ENCODE measurements around the gene RFFL. TPM values are rescaled to one million over a fixed set of nuclear protein-coding genes. Genes with fewer than 3 reads are reported as not detected.

RFFL gene
- total and polyA plus RNA-seq, 2 of the 4 experiments (the other 2 are of a cell fraction), result 11.6 to 19.2 TPM

- no peak for TF ChIP-seq POLR2A (IDR thresholded peaks at IDR 0.05; ENCODE audit: low read depth, low read length)
- no peak for TF ChIP-seq MAFK (IDR thresholded peaks at IDR 0.05; ENCODE audit: low read depth, low read length)
- TF ChIP-seq MAZ (IDR thresholded peaks at IDR 0.05; ENCODE audit: borderline replicate concordance, low read depth, low read length), result no peak
- TF ChIP-seq SMC3 (IDR thresholded peaks at IDR 0.05; ENCODE audit: low read depth, low read length), result no peak
- TF ChIP-seq CTCF (conservative IDR thresholded peaks at IDR 0.05; ENCODE audit: low read depth, low read length), result no peak
- no peak for TF ChIP-seq USF2 (IDR thresholded peaks at IDR 0.05; ENCODE audit: low read depth, low read length)
- TF ChIP-seq FOS (IDR thresholded peaks at IDR 0.05; ENCODE audit: low read depth, low read length), result no peak
- no peak for TF ChIP-seq MXI1 (IDR thresholded peaks at IDR 0.05; ENCODE audit: borderline replicate concordance, low read depth, low read length)
- no peak for TF ChIP-seq ELK1 (IDR thresholded peaks at IDR 0.05; ENCODE audit: borderline replicate concordance, low read depth, low read length)
- TF ChIP-seq CHD1 (IDR thresholded peaks at IDR 0.05; ENCODE audit: low read depth, low read length), result no peak
- no peak for TF ChIP-seq RAD21 (IDR thresholded peaks at IDR 0.05; ENCODE audit: low read length)
- no peak for TF ChIP-seq BHLHE40 (IDR thresholded peaks at IDR 0.05; ENCODE audit: low read depth, low read length)
- CTCF ChIA-PET, result no interaction called here
- no peak overlapping the region for H4K5ac ChIP-seq (ENCODE audit: low read depth, low read length)
- no peak overlapping the region for H3K18ac ChIP-seq (ENCODE audit: low read depth, low read length)
- WGBS, 2 experiments (ENCODE audit: extremely low coverage in 2 of 2, insufficient read length in 1 of 2), result no CpG with 5 or more reads among the region's 8 CpGs
- no peaks in the 10 kb centered on the region for H3K27me3 ChIP-seq (ENCODE audit: control insufficient read depth, insufficient read depth, low read length)
- H3K27ac ChIP-seq (ENCODE audit: insufficient read depth, low read length), result no peak overlapping the region
- H2AK5ac ChIP-seq (ENCODE audit: low read depth, low read length), result peak overlapping the region; percentile 84
- H3K9ac ChIP-seq (ENCODE audit: low read depth, low read length), result no peak overlapping the region
- in situ Hi-C loops (cut with MboI; ENCODE audit: low sequenced_read_pairs) (no loop called here), intact Hi-C loops (cut with micrococcal nuclease) (no loop called here), dilution Hi-C loops (cut with HindIII; ENCODE audit: low sequenced_read_pairs, unreplicated experiment) (no loop called here)
- POLR2A ChIA-PET (ENCODE audit: unreplicated experiment), result no interaction called here
- H2AK9ac ChIP-seq (replicated peaks; ENCODE audit: low read depth, low read length, poor library complexity), result no peak overlapping the region
- peak overlapping the region; percentile 59; the same call in 1 of the 2 replicates for H3K14ac ChIP-seq (replicated peaks; ENCODE audit: low read depth, low read length)
- H2BK15ac ChIP-seq (ENCODE audit: low read depth, low read length), result peak overlapping the region; percentile 35; the same call in 1 of the 3 replicates
- no peak overlapping the region for H3K56ac ChIP-seq (ENCODE audit: extremely low read depth, insufficient read depth, low read length)
- H2AFZ ChIP-seq (replicated peaks; ENCODE audit: low read length, poor library complexity), result no peak overlapping the region
- H2BK120ac ChIP-seq (ENCODE audit: low read depth, low read length), result peak overlapping the region; percentile 36; the same call in 1 of the 2 replicates
- peak overlapping the region; percentile 89 for H3K23ac ChIP-seq (ENCODE audit: low read depth, low read length)
- peaks cover 12% of the 10 kb centered on the region for H3K4me1 ChIP-seq (ENCODE audit: control insufficient read depth, insufficient read depth, low read length)
- no peak overlapping the region for H3K4me3 ChIP-seq (ENCODE audit: insufficient read depth, low read depth, low read length)
- peaks cover 5 to 52% of the 10 kb centered on the region in 2 experiments; a peak in 3 of 4 replicates for H3K79me1 ChIP-seq (ENCODE audit: low read depth in 1 of 2, low read length in 2 of 2)
- H2BK5ac ChIP-seq (ENCODE audit: low read depth, low read length, poor library complexity, severe bottlenecking), result no peak overlapping the region
- DNase-seq (no peak), ATAC-seq (ENCODE audit: low read depth) (no peak)
- H3K4me2 ChIP-seq (ENCODE audit: low read depth, low read length), result no peak overlapping the region; the same call in 1 of the 2 replicates
- H3K9me3 ChIP-seq (ENCODE audit: control insufficient read depth, insufficient read depth, low read length), result no peaks in the 10 kb centered on the region
- H3K36me3 ChIP-seq (ENCODE audit: control insufficient read depth, insufficient read depth, low read length), result no peaks in the 10 kb centered on the region
- BruUV-seq (replicated peaks), result no TSS peak
- H3K9me1 ChIP-seq (ENCODE audit: insufficient read depth, low read length), result peaks cover 18% of the 10 kb centered on the region
- peak overlapping the region; percentile 36; the same call in 1 of the 2 replicates for H3K4ac ChIP-seq (ENCODE audit: low read depth, low read length)
- H4K20me1 ChIP-seq (ENCODE audit: insufficient read depth, low read length), result peaks cover 2% of the 10 kb centered on the region
- no peak overlapping the region for H4K91ac ChIP-seq (ENCODE audit: insufficient read depth, low read depth, low read length)
- peak overlapping the region in 1 of 2 experiments; percentile 32; a peak in 1 of 4 replicates for H4K8ac ChIP-seq (ENCODE audit: low read depth in 2 of 2, low read length in 2 of 2)
- H2BK20ac ChIP-seq (ENCODE audit: low read depth, low read length), result no peak overlapping the region
Measured at GRCh38 chr17:35086931-35087573, 23.5 kb upstream of the RFFL start.
